Stimulated activated CD8-positive, alpha-beta memory T cell treated with anti-CD3 and anti-CD28 coated beads, Interleukin-4, amount 100 ng/mL, for 24 hours (primary cell): ENCODE data around the gene PPM1K.

ENCODE experiments used
- DNase-seq: peaks from one replicate; pipeline ENCODE4 v3.0.0-alpha.2; 2020; ENCODE audit warnings: low read depth

The PPM1K gene

DNA sequence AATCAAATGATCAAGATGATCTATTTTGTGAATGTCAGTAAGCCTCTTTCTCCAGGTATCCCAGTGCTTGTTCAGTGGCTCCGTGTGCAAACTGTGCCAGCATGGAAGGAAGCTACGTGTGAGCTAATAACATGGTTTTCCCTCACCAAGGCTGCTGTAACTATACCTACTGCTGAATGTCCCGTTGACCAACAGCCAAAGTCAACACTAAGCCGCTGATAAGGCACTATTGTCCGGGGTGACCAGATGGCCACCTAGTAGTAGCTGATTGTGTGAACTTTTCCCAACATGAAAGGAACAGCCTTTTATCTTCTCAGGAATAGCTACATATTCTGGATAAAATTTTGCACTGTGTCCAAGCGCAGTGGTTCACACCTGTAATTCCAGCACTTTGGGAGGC lies 68.0 kb downstream of the PPM1K start:
- DNase-seq = no peak

DNA sequence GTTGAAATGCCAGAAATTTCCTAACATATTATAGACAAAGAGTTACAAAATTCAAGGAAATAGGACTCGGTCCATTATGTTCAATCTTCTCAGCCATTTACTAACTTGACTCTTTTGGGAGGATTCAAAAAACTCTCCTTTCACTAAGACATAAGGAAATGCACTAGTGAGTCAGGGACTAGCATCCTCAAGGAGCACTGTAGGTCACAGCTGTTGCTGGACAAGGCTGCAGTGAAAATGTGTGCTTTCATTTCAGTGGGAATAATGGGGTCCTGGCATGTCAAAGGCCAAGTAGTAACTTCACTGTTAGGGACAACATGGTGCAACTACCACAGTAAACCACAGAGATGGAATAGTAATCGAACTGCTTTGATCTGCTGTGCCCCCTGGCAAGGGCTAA lies 69.0 kb downstream of the PPM1K start:
- DNase-seq = no peak

- DNase-seq = no peak
Observed at GRCh38 chr4:88212253-88212561, 72.2 kb downstream of the PPM1K start.

GRCh38 chr4:88211473-88212252 lies 72.7 kb downstream of the PPM1K start:
- peak; percentile 15 for DNase-seq

GRCh38 chr4:88208156-88208555 lies 76.2 kb downstream of the PPM1K start:
- no peak for DNase-seq
